Stomach (tissue), 4 donors: ENCODE results near the gene ODAD2.

Experiments
- CTCF ChIP-seq, 7 experiments: fragments of 450-650 bp in 4 of 7; fragments of 200-600 bp in 3 of 7; sonication (generic) in 3 of 7; IDR thresholded peaks; one replicate each; pipeline ENCODE4 v1.5.1; 2016 to 2019; ENCODE audit warnings: antibody characterized with exemption in 7 of 7, control low read depth in 2 of 7, mild to moderate bottlenecking in 1 of 7
- EP300 ChIP-seq: sonication (generic); formaldehyde crosslinking; IDR thresholded peaks from one replicate; pipeline ENCODE4 v1.6.1; 2017; ENCODE audit warnings: antibody characterized with exemption
- POLR2A ChIP-seq, 4 donors: fragments of 450-650 bp; IDR thresholded peaks; one replicate each; pipeline ENCODE4 v1.6.1; 2016; ENCODE audit warnings: antibody characterized with exemption in 4 of 4, control low read depth in 2 of 4, mild to moderate bottlenecking in 1 of 4, moderate library complexity in 1 of 4
- POLR2AphosphoS5 ChIP-seq, 3 donors: sonication (generic); formaldehyde crosslinking; IDR thresholded peaks; one replicate each; pipeline ENCODE4 v1.6.1; 2016; ENCODE audit warnings: antibody characterized with exemption in 3 of 3

- no peak for TF ChIP-seq CTCF (IDR thresholded peaks at IDR 0.05)
- no peak for TF ChIP-seq POLR2A (IDR thresholded peaks at IDR 0.05)
- TF ChIP-seq POLR2AphosphoS5 (IDR thresholded peaks at IDR 0.05): no peak
- no peak for TF ChIP-seq EP300
Measured at GRCh38 chr10:27826369-27826768, 172.5 kb downstream of the ODAD2 start.
